MCF 10A (cell line): ENCODE data around the gene CD180. TPM values are rescaled to one million over a fixed set of nuclear protein-coding genes. Genes with fewer than 3 reads are reported as not detected.

ENCODE experiments used
- BruUV-seq: library from RNA; stranded (reverse); fragments of 400-500 nt; replicated peaks from 2 replicates; lab custom pipeline; 2021; lab: Mats Ljungman, UMichigan
- CTCF ChIA-PET: fragments of 300-600 bp; sonication (Branson Sonifier 250); formaldehyde crosslinking; extraction: SDS; loops from one replicate; lab custom pipeline; 2021; ENCODE audit warnings: antibody characterized with exemption, inconsistent platforms; lab: Yijun Ruan, JAX
- POLR2A ChIA-PET: fragments of 300-600, 350-650 bp; sonication (Branson Sonifier 250); formaldehyde crosslinking; extraction: SDS; loops from one replicate; lab custom pipeline; 2020; ENCODE audit warnings: antibody characterized with exemption, inconsistent platforms; lab: Yijun Ruan, JAX
- DNase-seq: peaks from one replicate; pipeline ENCODE4 v3.0.0-alpha.2; 2018; ENCODE audit not compliant: unreplicated experiment
- H3K27ac Mint-ChIP-seq: one replicate; pipeline ENCODE4 v1.8.0; 2022; ENCODE audit warnings: mild to moderate bottlenecking, low read depth, mixed read lengths; ENCODE audit not compliant: unreplicated experiment
- H3K27me3 Mint-ChIP-seq: one replicate; pipeline ENCODE4 v1.8.0; 2022; ENCODE audit warnings: mixed read lengths; ENCODE audit not compliant: insufficient read depth, unreplicated experiment
- H3K36me3 Mint-ChIP-seq: one replicate; pipeline ENCODE4 v1.8.0; 2022; ENCODE audit warnings: mild to moderate bottlenecking, moderate library complexity, mixed read lengths; ENCODE audit not compliant: insufficient read depth, unreplicated experiment
- H3K4me1 Mint-ChIP-seq: one replicate; pipeline ENCODE4 v1.8.0; 2022; ENCODE audit warnings: mixed read lengths; ENCODE audit not compliant: insufficient read depth, unreplicated experiment
- H3K4me3 Mint-ChIP-seq: one replicate; pipeline ENCODE4 v1.8.0; 2022; ENCODE audit warnings: mild to moderate bottlenecking, moderate library complexity, mixed read lengths; ENCODE audit not compliant: unreplicated experiment
- H3K9me3 Mint-ChIP-seq: one replicate; pipeline ENCODE4 v1.8.0; 2022; ENCODE audit warnings: mixed read lengths; ENCODE audit not compliant: unreplicated experiment
- CTCF ChIP-seq: fragments of 200-600 bp; IDR thresholded peaks from one replicate; pipeline ENCODE4 v1.8.0; 2022; ENCODE audit warnings: antibody characterized with exemption, mild to moderate bottlenecking; ENCODE audit not compliant: unreplicated experiment
- intact Hi-C: fragments of 100-400 bp; cut with micrococcal nuclease; formaldehyde crosslinking; loops from 2 replicates; pipeline ENCODE4 v1.14.1; 2022
- total RNA-seq: library from RNA; stranded (reverse); gene quantifications from 2 replicates; pipeline ENCODE4 v1.2.3, GENCODE V29; 2022

CD180 gene
- total RNA-seq, 1 experiment from 2014 or later: 0.07 TPM

GRCh38 chr5:67165526-67166459 is 30.8 kb downstream of the CD180 start:
- intact Hi-C loops: loop anchor here (1.0 to 2.0 kb wide), 2 partner anchors 44 to 1107 kb away; no protein-coding TSS in a partner anchor
- Mint-ChIP-seq H3K36me3 (peaks cover 50% of the 10 kb centered on the region), H3K27me3 (no peaks in the 10 kb centered on the region), H3K4me1 (peaks cover 9% of the 10 kb centered on the region), H3K27ac (peak overlapping the region; percentile 75), H3K4me3 (no peak overlapping the region), H3K9me3 (no peaks in the 10 kb centered on the region)
- peak; percentile 66 for TF ChIP-seq CTCF
- no TSS peak for BruUV-seq
- CTCF ChIA-PET: interaction anchor here (0.5 to 11.3 kb wide), 20 partner anchors 9 to 1516 kb away, joined by 3 to 220 read pairs (median 4); no protein-coding TSS in a partner anchor
- POLR2A ChIA-PET: interaction anchor here (0.5 to 4.4 kb wide), 7 partner anchors 15 to 337 kb away, joined by 3 to 45 read pairs (median 3); no protein-coding TSS in a partner anchor
- DNase-seq: peak; percentile 87

- no peak for DNase-seq
- ChIA-PET CTCF (interaction anchor here (0.5 to 11.3 kb wide), 8 partner anchors 8 to 562 kb away, joined by 3 to 220 read pairs (median 4); no protein-coding TSS in a partner anchor), POLR2A (interaction anchor here (0.5 to 1.2 kb wide), 5 partner anchors 16 to 52 kb away, joined by 3 to 4 read pairs (median 3); no protein-coding TSS in a partner anchor)
- H3K27me3 Mint-ChIP-seq: no peaks in the 10 kb centered on the region
- H3K4me3 Mint-ChIP-seq: no peak overlapping the region
- peaks cover 50% of the 10 kb centered on the region for H3K36me3 Mint-ChIP-seq
- intact Hi-C loops: no loop called here
- H3K27ac Mint-ChIP-seq: peak overlapping the region; percentile 75
- BruUV-seq: no TSS peak
- peaks cover 14% of the 10 kb centered on the region for H3K4me1 Mint-ChIP-seq
- no peaks in the 10 kb centered on the region for H3K9me3 Mint-ChIP-seq
- no peak for TF ChIP-seq CTCF
Observed at GRCh38 chr5:67164856-67165525, 31.6 kb downstream of the CD180 start.

- intact Hi-C loops: no loop called here
- H3K4me1 Mint-ChIP-seq: peaks cover 18% of the 10 kb centered on the region
- BruUV-seq: no TSS peak
- H3K27me3 Mint-ChIP-seq: no peaks in the 10 kb centered on the region
- POLR2A ChIA-PET: interaction anchor here (0.9 to 1.2 kb wide), 2 partner anchors 45 to 48 kb away, joined by 3 read pairs; no protein-coding TSS in a partner anchor
- H3K27ac Mint-ChIP-seq: no peak overlapping the region
- no peak for DNase-seq
- no peaks in the 10 kb centered on the region for H3K9me3 Mint-ChIP-seq
- H3K4me3 Mint-ChIP-seq: no peak overlapping the region
- H3K36me3 Mint-ChIP-seq: peaks cover 50% of the 10 kb centered on the region
- no peak for TF ChIP-seq CTCF
- CTCF ChIA-PET: interaction anchor here (0.6 to 11.3 kb wide), 7 partner anchors 7 to 335 kb away, joined by 3 to 220 read pairs (median 5); no protein-coding TSS in a partner anchor
Observed at GRCh38 chr5:67163863-67164595, 32.6 kb downstream of the CD180 start.
